ENCODE results near the gene PHACTR1. TPM values are rescaled to one million over a fixed set of nuclear protein-coding genes. Genes with fewer than 3 reads are reported as not detected.

PHACTR1 gene
- total and polyA plus RNA-seq, 9 of the 15 experiments (the other 6 are each of a cell fraction or from before 2014, with no cell fraction given), result 11.5 to 32.6 (median 22.0) TPM

DNA sequence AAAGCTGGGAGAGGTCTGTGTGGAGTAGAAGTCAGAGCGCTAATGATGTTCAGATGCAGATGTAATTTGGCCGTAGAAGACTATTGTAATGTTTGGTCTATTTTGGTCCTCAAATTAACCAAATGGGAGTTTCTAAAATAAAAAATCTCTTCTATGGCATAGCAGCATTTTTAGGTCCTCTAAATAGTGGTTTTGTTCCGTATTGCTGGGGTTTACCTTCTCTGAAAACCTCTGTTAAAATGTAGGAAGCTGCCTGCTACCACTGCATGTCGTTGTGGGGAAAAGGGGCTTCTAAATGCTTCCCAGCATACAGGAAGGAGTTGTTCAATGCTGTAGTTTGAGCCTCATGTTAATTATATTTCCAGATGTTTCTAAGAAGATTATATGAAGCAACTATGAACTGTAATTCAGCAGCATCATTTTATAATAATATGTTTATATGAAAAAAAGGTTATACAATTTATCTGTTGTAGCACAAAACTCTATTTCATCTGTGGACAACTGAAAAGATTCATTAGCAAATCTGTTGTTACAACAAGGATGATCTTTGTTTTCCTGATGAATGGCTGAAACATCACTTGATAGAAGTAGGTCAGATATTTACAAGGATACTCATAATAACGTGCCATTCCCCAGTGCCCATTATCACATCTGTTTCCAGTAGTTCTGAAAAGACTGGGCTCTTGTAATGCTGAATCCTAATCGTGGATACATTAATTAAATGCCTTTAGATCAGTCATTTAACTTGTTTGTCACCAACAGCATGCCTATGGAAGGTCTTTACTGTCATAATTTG is 355.2 kb downstream of the PHACTR1 start:
- no peak for FAIRE-seq
- H3K27me3 ChIP-seq (ENCODE audit: control insufficient read depth in 2 of 2, insufficient read depth in 2 of 2, low read length in 2 of 2), result no peaks in the 10 kb centered on the region; a peak in 1 of 5 replicates
- ATAC-seq, result no peak
- no peak overlapping the region for H3K4me3 ChIP-seq
- H3K79me2 ChIP-seq (ENCODE audit: control insufficient read depth, insufficient read depth, low read length), result no peaks in the 10 kb centered on the region
- no peaks in the 10 kb centered on the region for H3K9me3 ChIP-seq (replicated peaks; ENCODE audit: control insufficient read depth, insufficient read depth, low read depth, low read length)
- intact Hi-C loops (cut with micrococcal nuclease), result no loop called here
- CTCF ChIA-PET (ENCODE audit: low intra/inter-chr PET ratio), result no interaction called here
- H3K27ac ChIP-seq (ENCODE audit: extremely low read depth, low read depth, low read length), result no peak overlapping the region
- POLR2A ChIA-PET, result interaction anchor here (0.6 kb wide), 1 partner anchor 42 kb away, joined by 3 read pairs; no protein-coding TSS in a partner anchor
- 5% methylated on average over 6 of the region's 6 CpGs for WGBS (ENCODE audit: insufficient coverage, low coverage, missing lambda C conversion rate)
- H4K20me1 ChIP-seq (replicated peaks; ENCODE audit: control insufficient read depth, insufficient read depth, low read length), result no peaks in the 10 kb centered on the region
- DNase-seq (ENCODE audit: extremely low read depth in 1 of 4, low spot score in 3 of 4), result no peak
- no peak overlapping the region for H2AFZ ChIP-seq (ENCODE audit: low read depth, low read length)
- no TSS peak for BruUV-seq (replicated peaks)
- H3K4me1 ChIP-seq (replicated peaks in 1 of 2; ENCODE audit: control insufficient read depth in 2 of 2, insufficient read depth in 2 of 2, low read length in 2 of 2), result no peaks in the 10 kb centered on the region
- H3K4me2 ChIP-seq (ENCODE audit: insufficient read depth, low read length), result no peak overlapping the region
- H3K9ac ChIP-seq (ENCODE audit: insufficient read depth in 1 of 2, low read depth in 2 of 2, low read length in 2 of 2), result no peak overlapping the region
- H3K36me3 ChIP-seq (ENCODE audit: control insufficient read depth, insufficient read depth, low read length), result no peaks in the 10 kb centered on the region
- in situ Hi-C loops (cut with MboI), result no loop called here
- no peaks in the 10 kb centered on the region for H3K9me1 ChIP-seq (ENCODE audit: control insufficient read depth, insufficient read depth, low read length)
- TF ChIP-seq HDAC2 (IDR thresholded peaks at IDR 0.05), result no peak
- no peak for TF ChIP-seq FOS (IDR thresholded peaks at IDR 0.05; ENCODE audit: extremely low read depth, insufficient read length)
- TF ChIP-seq GABPA (tag; conservative IDR thresholded peaks at IDR 0.05; ENCODE audit: low read depth), result no peak
- TF ChIP-seq POLR2H (tag; IDR thresholded peaks at IDR 0.05; ENCODE audit: low read depth), result no peak
- no peak for TF ChIP-seq ILF3 (IDR thresholded peaks at IDR 0.05; ENCODE audit: borderline replicate concordance)
- no peak for TF ChIP-seq ZNF511 (CRISPR knock-in tag; IDR thresholded peaks at IDR 0.05)
- no peak for TF ChIP-seq ZNF316 (IDR thresholded peaks at IDR 0.05)
- no peak for TF ChIP-seq ARNT (IDR thresholded peaks at IDR 0.05)
- no peak for TF ChIP-seq LARP7 (IDR thresholded peaks at IDR 0.05)
- TF ChIP-seq, protein P1, sequence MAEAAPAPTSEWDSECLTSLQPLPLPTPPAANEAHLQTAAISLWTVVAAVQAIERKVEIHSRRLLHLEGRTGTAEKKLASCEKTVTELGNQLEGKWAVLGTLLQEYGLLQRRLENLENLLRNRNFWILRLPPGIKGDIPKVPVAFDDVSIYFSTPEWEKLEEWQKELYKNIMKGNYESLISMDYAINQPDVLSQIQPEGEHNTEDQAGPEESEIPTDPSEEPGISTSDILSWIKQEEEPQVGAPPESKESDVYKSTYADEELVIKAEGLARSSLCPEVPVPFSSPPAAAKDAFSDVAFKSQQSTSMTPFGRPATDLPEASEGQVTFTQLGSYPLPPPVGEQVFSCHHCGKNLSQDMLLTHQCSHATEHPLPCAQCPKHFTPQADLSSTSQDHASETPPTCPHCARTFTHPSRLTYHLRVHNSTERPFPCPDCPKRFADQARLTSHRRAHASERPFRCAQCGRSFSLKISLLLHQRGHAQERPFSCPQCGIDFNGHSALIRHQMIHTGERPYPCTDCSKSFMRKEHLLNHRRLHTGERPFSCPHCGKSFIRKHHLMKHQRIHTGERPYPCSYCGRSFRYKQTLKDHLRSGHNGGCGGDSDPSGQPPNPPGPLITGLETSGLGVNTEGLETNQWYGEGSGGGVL (CRISPR knock-in tag; IDR thresholded peaks at IDR 0.05), result no peak
- no peak for TF ChIP-seq ZNF766 (CRISPR knock-in tag; conservative IDR thresholded peaks at IDR 0.05)
- no peak for TF ChIP-seq BDP1 (IDR thresholded peaks at IDR 0.05; ENCODE audit: insufficient read depth, insufficient read length)
- no peak for TF ChIP-seq ZNF197 (CRISPR knock-in tag; IDR thresholded peaks at IDR 0.05; ENCODE audit: low read depth)
- TF ChIP-seq SREBF1 (IDR thresholded peaks at IDR 0.05; ENCODE audit: borderline replicate concordance, low read depth, low read length), result no peak
- no peak for TF ChIP-seq ZBED1 (IDR thresholded peaks at IDR 0.05)
- no peak for TF ChIP-seq KDM5B (IDR thresholded peaks at IDR 0.05; ENCODE audit: insufficient replicate concordance, low read depth, low read length)
